RWPE2 (cell line): ENCODE data around the gene ARHGAP15.

ENCODE experiments used
- ATAC-seq: fragments of 200-7000 bp; cut with Tn5 transposase; 3 replicates; pipeline ENCODE4 v1.9.1; 2021; ENCODE audit warnings: low read depth
- DNase-seq: peaks from one replicate; pipeline ENCODE4 v3.0.0-alpha.2; 2020; ENCODE audit warnings: low spot score
- H3K27ac ChIP-seq: fragments of 450-650 bp; 2 replicates; pipeline ENCODE4 v1.5.1; 2017; ENCODE audit warnings: mild to moderate bottlenecking; ENCODE audit not compliant: poor library complexity, severe bottlenecking
- H3K27me3 ChIP-seq: fragments of 250-450 bp; sonication (Bioruptor Pico); 2 replicates; pipeline ENCODE4 v1.5.1; 2021; ENCODE audit warnings: mild to moderate bottlenecking, moderate library complexity; ENCODE audit not compliant: insufficient read depth, poor library complexity, severe bottlenecking
- H3K36me3 ChIP-seq: fragments of 250-450 bp; sonication (Bioruptor Pico); 2 replicates; pipeline ENCODE4 v1.5.1; 2020; ENCODE audit warnings: low read depth, mild to moderate bottlenecking, moderate library complexity
- H3K4me1 ChIP-seq: fragments of 250-450 bp; sonication (Bioruptor Pico); 2 replicates; pipeline ENCODE4 v1.5.1; 2021; ENCODE audit warnings: mild to moderate bottlenecking, moderate library complexity; ENCODE audit not compliant: insufficient read depth, poor library complexity, severe bottlenecking
- H3K4me3 ChIP-seq: fragments of 250-450 bp; sonication (Bioruptor Pico); 2 replicates; pipeline ENCODE4 v1.5.1; 2021; ENCODE audit warnings: mild to moderate bottlenecking, moderate library complexity; ENCODE audit not compliant: severe bottlenecking
- H3K9me3 ChIP-seq: fragments of 250-450 bp; sonication (Bioruptor Pico); 2 replicates; pipeline ENCODE4 v1.5.1; 2021; ENCODE audit warnings: mild to moderate bottlenecking, moderate library complexity; ENCODE audit not compliant: severe bottlenecking
- CTCF ChIP-seq: fragments of 450-650 bp; IDR thresholded peaks from one replicate; pipeline ENCODE4 v1.5.1; 2017; ENCODE audit warnings: mild to moderate bottlenecking, moderate library complexity; ENCODE audit not compliant: poor library complexity, severe bottlenecking

ARHGAP15 gene

GRCh38 chr2:143744114-143744513, 614.9 kb downstream of the ARHGAP15 start:
- no peaks in the 10 kb centered on the region for H3K36me3 ChIP-seq
- no peak for ATAC-seq
- H3K27ac ChIP-seq = no peak overlapping the region

GRCh38 chr2:143745060-143745459, 615.8 kb downstream of the ARHGAP15 start:
- H3K4me1 ChIP-seq = no peaks in the 10 kb centered on the region
- 0 out of 3 replicates have a peak, but pooled peaks have one; percentile 12 for ATAC-seq
- no peak overlapping the region for H3K4me3 ChIP-seq
- H3K27ac ChIP-seq = no peak overlapping the region
- no peaks in the 10 kb centered on the region for H3K36me3 ChIP-seq
- no peaks in the 10 kb centered on the region for H3K9me3 ChIP-seq
- DNase-seq = no peak
- no peaks in the 10 kb centered on the region for H3K27me3 ChIP-seq
- TF ChIP-seq CTCF = no peak

More at GRCh38 chr2:143744114-143744513, 614.9 kb downstream of the ARHGAP15 start:
- H3K9me3 ChIP-seq = no peaks in the 10 kb centered on the region
- no peak overlapping the region for H3K4me3 ChIP-seq
- no peaks in the 10 kb centered on the region for H3K27me3 ChIP-seq
- H3K4me1 ChIP-seq = no peaks in the 10 kb centered on the region
- no peak for DNase-seq
- no peak for TF ChIP-seq CTCF

GRCh38 chr2:143754742-143755141, 625.5 kb downstream of the ARHGAP15 start:
- H3K9me3 ChIP-seq = no peaks in the 10 kb centered on the region
- H3K4me1 ChIP-seq = no peaks in the 10 kb centered on the region
- no peak for TF ChIP-seq CTCF
- no peak overlapping the region for H3K27ac ChIP-seq
- ATAC-seq (no peak), DNase-seq (no peak)
- no peak overlapping the region for H3K4me3 ChIP-seq
- H3K36me3 ChIP-seq = no peaks in the 10 kb centered on the region
- H3K27me3 ChIP-seq = no peaks in the 10 kb centered on the region

GRCh38 chr2:143758629-143759330, 629.6 kb downstream of the ARHGAP15 start:
- ATAC-seq (0 out of 3 replicates have a peak, but pooled peaks have one; percentile 33), DNase-seq (no peak)
- no peaks in the 10 kb centered on the region for H3K36me3 ChIP-seq
- H3K27me3 ChIP-seq = no peaks in the 10 kb centered on the region
- H3K27ac ChIP-seq = no peak overlapping the region
- no peak for TF ChIP-seq CTCF
- no peaks in the 10 kb centered on the region for H3K9me3 ChIP-seq
- H3K4me3 ChIP-seq = no peak overlapping the region
- H3K4me1 ChIP-seq = no peaks in the 10 kb centered on the region

- no peaks in the 10 kb centered on the region for H3K4me1 ChIP-seq
- ATAC-seq = no peak
Observed at GRCh38 chr2:143759455-143759854, 630.2 kb downstream of the ARHGAP15 start.

More at GRCh38 chr2:143759455-143759854, 630.2 kb downstream of the ARHGAP15 start:
- no peak for TF ChIP-seq CTCF
- Histone ChIP-seq H3K27me3 (no peaks in the 10 kb centered on the region), H3K27ac (no peak overlapping the region), H3K36me3 (no peaks in the 10 kb centered on the region), H3K9me3 (no peaks in the 10 kb centered on the region), H3K4me3 (no peak overlapping the region)
- no peak for DNase-seq
